HuH-7 (cell line): ENCODE data around the gene CEACAM8.
"Not testable (repeated sequence)": the region's sequence is repeated elsewhere in the genome, so short reads cannot be mapped to it uniquely, and the experiment has no call there.

ENCODE experiments used
- DNase-seq: peaks from one replicate; pipeline ENCODE4 v3.0.0; 2011; ENCODE audit warnings: low spot score

CEACAM8 gene

DNA sequence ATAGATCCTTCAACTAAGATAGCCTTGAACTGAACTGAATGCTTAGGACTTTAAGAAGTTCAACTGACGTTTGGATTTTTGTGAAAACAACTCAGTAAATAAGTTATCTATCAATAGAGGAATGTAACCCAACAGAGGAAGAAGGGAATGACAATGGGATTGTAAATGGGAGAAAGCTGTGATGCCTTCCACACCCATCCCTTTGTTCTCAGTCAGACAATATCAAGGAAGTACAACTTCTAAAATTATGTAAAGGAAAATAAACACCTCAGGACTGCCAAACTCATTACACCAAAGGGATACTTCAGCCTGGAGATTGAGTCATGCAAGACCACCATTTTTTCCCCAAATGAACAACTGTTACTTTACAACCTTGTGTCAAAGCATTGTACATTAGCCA is 21.1 kb downstream of the CEACAM8 start:
- no peak for DNase-seq

DNA sequence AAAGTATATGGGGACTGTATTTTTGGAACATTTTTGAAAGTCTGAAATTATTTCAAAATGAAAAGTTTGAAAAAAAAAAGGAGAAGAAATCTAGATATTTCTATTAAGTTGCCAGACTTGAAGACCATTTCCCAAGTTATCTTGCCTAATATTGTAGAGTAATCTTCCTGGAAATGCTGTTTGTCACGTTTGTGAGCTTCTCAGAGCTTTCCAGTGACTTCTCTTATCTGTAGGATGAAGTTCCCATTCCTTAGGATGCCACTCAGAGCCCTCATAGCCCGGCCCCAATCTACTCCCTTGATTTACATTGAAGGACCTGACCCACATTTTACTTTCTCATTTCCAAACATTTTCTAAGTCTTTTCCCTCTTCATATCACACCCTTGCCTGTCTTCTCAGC is 23.6 kb downstream of the CEACAM8 start:
- DNase-seq, result no peak

DNA sequence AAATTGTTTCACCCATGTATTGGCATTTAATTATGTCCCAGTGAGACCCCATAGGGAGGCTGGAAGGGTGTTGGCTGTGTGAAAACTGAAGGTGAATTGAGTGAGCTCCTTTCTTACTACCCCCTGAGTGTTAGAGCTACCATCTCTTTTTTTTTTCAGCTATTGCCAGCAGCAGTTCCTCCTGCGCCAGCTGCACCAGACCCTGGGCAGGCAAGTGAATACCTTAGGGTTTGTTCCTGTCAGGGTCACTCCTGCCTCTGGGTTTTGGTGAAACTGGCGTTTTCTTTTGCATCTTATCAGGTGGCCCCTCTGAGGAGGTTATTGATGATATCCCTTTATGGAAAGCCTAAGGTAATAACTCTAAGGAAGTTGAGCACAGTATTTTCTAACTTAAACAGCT is 25.5 kb downstream of the CEACAM8 start:
- no peak for DNase-seq

DNA sequence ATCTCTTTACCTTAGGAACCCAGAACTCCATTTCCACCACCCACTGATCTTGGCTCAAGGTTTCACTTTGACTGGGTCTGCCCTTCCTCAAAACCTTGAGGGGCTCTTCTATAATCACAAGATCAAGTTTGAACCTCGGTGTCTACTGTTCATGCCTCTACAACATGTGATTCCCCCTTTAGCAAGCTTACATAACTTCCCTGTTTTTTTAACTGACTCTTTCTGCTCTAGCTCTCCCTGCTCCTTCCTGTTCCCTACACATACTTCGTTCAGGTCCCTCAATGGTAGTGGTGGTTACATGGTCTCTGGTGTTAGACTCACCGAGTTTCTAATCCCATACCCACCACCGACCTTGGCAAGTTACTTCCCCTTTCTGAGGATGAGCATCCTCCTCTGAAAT is 26.7 kb downstream of the CEACAM8 start:
- no peak for DNase-seq

DNA sequence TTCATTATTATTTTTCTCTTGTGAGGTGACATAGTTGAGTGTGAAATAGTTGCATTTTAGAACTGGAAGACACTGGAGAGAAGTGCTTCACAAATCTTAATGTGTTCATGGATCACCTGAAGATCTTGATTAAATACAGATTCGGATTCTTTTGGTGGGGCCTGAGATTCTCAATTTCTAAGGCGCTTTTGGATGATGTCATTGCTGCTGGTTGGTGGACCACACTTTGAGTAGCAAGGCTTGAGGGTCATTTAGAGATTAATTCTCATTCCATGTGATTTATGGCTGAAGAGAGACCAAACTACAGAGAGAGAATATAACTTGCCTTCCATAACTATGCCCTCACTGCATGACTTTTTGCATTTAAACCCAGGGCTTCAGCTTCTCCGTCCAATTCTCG is 27.2 kb downstream of the CEACAM8 start:
- DNase-seq, result no peak

DNA sequence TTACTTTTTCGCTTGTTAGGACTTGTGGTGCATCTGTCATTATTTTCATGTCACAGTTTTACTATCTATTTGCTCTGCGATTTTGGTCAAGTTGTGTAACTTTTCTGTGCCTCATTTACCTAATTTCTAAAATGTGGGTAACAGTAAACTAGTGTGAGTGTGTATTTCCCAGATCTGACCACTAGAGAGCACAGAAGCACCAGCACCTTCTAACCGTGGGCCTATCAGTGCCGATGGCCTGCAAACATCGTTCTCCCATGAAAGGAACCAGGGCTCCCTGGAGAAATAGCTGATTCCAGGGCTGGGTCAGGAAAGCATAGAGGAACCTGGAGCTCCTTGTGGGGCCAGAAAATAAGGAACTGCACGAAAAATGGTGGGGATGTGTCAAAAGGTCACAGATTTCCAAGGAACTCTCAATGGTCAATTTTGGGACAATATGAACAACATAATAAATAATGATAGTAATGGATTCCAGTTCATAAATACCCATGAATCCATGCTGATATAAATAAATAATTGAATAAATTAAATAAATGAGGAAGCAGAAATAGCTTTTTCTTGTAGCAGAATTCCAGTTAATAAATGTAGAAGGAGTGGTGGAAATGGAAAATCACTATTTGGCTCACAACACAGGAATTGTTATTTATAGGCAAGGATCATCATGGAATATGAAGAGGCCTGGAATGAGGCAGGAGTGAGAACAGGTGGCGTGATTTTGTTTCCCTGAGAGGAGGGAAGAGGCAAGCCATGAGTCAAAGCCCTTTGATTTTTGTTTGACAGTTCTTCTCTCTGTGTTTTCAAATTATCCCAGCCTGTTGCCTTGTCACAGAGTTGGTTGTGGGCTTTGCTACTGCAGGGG is 31.1 kb downstream of the CEACAM8 start:
- DNase-seq, result peak; percentile 59

DNA sequence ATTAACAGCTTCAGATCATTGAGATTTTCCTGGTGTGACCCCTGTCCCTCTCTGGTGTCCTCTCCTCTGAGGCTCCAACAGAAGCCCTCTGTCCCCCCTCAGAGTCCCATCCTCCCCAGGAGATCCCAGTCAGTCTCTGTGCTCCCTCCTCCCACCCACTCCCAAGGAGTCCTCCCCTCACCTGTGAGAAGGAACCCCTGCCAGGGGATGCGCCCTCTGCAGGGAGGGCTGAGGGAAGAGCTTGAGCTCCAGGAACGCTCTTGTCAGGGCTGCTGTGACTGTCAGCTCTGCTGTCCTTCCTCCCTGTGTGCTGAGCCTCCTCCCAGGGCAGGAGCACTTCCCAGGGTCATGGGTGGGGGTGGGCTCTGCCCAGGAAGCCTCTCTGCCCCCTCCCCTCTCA is 33.2 kb downstream of the CEACAM8 start:
- no peak for DNase-seq

DNA sequence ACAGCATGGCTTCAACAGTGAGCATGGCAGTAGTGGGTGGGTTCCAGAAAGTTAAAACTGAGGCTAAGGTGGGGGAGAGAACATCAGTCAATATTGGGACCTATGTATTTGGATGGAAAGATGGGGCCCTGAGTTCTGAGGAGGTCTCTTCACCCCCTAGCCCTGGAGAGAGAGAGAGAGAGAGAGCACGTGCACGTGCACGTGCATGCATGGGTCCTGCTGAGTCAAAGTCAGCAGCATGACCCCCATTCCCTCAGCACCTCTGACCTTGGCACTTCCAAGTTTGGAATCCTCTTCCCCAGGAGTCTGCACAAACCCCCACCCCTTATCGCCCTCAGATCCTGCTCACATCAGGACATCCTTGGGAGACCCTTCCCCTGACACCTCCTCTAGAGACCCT is 34.0 kb downstream of the CEACAM8 start:
- no peak for DNase-seq

DNA sequence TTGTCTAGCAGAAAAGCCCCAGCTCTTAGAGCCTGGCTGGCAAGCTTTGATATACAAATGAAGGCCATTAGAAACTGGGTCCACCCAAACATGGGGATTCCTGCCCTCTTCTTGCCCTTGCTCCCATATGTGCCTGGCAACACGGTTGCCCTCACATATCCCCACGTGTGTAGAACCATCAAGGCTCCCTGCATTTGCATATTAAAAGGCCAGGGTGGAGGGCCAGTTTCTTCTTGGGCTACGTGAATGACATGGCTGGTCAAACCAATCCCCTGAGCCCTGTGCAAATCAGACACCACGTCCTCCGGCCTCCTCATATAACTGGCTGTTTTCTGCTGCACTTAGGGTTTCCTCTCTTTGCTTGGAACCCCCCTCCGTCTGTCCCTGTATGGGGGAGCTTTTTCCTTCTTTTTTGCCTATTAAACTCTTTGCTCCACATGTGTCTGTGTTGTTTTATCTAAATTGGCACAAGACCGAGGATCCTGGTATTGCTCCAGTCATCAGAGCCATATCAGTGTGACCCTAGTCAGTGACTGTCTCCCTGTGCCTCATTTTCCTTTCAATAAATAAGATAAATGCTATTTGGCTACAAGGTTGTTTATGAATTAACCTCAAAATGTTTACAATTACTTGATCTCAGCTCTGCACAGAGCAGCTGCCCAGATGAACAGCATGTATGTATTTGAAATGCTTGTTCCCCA is 36.1 kb downstream of the CEACAM8 start:
- no peak for DNase-seq

DNA sequence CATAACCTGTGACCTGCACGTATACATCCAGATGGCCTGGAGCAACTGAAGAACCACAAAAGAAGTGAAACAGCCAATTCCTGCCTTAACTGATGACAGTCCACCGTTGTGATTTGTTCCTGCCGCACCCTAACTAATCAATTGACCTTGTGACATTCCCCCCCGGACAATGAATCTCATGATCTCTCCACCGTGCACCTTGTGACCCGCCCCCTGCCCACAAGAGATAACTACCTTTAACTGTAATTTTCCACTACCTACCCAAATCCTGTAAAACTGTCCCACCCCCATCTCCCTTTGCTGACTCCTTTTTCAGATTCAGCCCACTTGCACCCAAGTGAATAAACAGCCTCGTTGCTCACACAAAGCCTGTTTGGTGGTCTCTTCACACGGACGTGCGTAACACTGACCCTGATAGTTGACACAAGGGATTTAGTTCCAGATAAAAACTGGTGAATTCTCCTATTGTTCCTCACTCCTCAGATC is 37.3 kb downstream of the CEACAM8 start:
- not testable (repeated sequence) for DNase-seq

DNA sequence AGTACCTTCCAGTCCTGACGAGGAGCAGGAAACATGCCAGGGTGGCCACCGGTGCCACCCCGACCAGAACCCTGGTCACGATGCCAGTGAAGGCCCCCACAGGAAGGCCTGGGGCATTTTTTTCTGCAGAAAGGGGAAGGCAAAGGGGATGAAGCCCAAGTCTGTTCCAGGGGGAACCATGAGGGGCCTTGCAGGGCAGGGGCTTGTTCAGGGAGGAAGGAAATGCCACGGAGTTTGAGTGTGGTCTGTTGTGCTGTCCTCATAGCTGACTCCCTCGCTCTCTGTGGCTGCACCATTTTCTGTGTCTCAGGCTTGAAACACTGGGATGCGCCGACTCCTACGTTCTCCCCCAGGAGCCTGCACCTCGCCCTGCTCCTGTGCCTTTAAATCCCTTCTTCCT is 38.9 kb downstream of the CEACAM8 start:
- no peak for DNase-seq

DNA sequence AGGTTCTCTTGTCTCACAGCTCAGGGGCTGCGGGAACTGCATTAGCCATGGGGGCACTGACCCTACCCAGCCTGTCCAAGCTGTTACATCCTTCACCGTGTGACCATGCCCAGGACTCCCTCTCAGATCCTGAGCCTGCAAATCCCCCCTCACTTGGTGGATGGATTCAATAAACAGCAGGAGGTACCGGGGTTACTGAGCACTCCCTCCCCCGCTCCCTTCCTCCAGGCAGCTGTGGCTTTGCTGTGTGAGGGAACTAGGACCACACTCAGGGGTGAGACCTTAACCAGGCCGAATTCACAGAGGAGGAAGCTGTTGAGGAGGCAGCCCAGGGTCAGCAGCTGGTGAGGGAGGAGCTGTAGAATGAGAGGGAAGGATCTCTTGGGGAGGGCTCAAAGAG is 39.4 kb downstream of the CEACAM8 start:
- DNase-seq, result no peak

DNA sequence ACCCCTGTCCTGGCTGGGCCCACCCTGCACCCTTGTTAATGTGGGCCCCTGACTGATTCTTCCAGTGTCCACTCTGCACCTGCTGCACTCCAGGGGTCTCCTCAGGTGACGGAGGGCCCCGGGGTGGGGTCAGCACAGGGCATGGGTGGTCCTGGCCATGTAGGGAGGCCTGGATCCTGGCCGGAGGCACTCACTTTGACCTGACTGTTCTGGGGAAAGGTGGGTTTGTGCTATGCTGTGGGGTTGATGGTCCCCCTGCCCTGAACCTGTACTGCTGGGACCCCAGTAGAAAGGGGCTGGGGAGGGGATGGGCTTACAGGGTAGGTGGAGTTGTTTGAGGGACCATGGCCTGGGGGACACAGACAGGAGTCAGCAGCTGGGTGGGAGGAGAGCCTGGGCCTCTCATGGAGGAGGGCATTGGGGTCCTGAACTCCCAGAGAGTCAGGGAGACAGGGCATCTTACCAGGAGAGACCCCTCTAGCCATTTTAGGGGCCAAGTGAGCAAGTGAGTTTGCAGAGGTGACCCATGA is 40.6 kb downstream of the CEACAM8 start:
- no peak for DNase-seq

DNA sequence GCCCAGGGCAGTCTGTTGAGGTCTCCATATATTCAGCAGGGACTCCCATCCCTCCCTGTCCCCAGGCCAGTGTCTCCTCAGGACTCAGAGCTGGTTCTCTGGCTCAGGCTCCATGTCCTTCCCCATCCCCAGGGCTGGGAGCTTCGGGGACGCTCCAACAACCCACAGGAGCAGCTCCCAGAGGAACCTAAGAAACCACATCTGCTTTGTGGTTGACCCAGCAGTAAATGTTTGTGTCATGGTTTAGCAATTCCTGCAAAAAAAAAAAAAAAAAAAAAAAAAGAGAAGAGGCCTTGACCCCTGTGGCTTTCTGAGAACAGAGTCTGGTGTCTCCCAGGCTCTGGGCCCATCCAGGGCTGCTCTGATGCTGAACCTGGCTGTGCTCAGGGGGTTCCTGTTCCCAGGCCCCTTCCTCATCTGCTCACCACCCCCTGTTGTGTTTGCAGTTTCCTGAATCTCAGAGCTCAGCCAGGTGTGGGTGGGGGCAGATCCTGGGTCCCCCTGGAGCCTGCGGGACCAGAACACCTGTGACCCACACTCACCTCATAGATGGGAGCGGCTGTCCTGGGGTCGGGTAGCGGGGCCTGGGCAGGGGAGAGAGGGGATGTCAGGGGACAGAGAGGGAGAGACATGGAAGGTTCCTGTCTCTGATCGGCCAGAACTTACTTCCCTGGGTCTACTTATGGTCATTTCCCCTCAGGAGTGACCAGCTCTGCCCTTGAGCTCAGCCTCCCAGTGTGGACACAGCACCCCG is 41.3 kb downstream of the CEACAM8 start:
- no peak for DNase-seq

DNA sequence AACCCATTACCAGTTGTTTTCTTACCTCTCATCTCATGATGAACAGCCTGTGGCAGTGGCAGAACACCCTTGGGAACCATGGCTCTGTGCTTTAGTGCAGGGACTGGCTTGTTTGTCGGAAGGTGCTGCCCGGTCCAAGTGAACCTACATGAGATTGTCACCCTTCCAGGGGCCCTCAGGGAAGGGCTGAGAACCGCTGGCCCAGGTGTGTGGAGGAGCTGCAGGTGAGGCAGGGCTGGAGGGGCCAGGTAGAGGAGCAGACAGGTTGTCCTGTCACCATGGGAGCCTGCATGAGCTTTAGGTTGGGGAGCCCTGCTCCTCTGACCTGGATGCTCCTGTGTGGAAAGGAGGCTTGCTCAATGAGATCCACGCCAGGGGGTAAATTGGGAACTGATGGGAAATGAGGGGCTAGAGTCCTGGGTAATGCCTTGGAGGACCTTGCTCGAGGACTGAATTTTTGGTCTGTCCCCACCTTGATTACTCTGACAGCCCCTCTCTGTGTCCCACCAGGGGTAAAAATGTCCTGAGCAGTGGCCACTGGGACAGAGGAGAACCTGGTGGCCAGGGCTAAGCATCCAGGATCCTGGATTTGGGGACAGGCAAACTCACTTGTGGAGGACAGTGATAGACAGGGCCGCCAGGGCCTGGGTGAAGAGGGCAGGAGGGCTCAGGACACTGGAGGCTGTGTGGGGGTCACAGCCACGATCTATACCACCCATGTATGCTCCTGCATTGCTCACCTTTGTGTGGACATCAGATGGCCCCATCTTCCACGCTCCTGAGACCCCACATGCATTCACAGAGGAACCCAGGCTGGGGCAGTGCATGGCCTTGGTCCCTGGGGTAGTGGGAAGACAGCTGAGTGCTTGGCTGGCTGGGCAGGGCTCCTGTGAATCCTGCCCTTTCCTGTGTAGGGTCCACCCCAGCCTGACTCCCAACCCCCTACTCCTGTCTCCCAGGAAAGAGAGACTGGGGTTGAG is 42.3 kb downstream of the CEACAM8 start:
- DNase-seq, result no peak

DNA sequence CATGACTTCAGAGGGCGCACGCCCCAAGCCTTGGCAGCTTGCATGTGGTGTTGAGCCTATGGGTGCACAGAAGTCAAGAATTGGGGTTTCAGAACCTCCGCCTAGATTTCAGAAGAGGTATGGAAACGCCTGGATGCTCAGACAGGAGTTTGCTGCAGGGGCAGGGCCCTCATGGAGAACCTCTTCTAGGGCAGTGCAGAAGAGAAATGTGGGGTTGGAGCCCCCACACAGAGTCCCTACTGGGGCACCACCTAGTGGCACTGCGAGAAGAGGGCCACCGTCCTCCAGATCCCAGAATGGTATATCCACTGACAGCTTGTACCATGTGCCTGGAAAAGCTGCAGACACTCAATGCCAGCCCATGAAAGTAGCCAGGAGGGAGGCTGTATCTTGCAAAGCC is 44.2 kb downstream of the CEACAM8 start:
- DNase-seq, result not testable (repeated sequence)

DNA sequence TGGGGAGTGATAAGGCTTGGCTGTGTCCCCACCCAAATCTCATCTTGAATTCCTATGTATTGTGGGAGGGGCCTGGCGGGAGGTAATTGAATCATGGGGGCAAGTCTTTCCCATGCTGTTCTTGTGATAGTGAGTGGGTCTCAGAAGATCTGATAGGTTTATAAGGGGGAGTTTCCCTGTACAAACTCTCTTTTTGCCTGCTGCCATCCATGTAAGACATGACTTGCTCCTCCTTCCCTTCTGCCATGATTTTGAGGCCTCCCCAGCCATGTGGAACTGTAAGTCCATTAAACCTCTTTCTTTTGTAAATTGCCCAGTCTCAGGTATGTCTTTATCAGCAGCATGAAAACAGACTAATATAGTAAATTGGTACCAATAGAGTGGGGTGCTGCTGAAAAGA is 45.7 kb downstream of the CEACAM8 start:
- not testable (repeated sequence) for DNase-seq

DNA sequence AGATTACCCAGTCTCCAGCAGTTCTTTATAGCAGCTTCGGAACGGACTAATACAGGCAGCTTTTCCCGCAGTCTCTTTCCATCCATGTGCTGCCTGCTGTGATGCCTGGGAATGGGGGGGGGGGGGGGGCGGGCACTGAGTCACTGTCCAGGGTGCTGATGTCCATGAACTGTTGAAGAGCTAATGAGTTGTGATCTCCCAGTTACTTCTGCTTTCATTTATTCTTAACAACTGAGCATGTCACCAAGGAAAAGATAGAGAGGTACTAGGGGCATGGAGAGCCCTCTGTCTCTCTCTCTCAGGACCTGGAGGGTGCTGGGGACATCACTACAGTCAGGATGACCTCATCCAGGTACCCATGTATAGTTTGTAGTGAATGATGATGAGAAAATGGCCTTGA is 46.2 kb downstream of the CEACAM8 start:
- DNase-seq, result no peak

DNA sequence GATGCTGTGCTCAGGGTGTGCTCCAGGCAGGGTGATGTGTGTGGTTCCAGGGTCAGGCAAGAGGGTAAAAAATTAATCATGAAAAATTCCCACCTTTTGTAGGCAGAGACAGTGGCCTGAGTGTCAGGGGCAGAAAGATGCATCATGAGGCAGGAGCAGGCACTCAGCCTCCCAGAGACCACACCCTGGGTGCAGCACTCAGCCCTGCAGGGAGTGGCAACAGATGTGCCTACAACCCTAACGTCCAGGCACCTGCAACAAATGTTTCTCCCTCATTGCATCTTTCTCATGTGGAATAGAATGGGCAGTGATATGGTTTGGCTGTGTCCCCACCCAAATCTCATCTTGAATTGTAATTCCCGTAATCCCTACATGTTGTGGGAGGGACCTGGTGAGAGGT is 46.8 kb downstream of the CEACAM8 start:
- DNase-seq, result no peak

DNA sequence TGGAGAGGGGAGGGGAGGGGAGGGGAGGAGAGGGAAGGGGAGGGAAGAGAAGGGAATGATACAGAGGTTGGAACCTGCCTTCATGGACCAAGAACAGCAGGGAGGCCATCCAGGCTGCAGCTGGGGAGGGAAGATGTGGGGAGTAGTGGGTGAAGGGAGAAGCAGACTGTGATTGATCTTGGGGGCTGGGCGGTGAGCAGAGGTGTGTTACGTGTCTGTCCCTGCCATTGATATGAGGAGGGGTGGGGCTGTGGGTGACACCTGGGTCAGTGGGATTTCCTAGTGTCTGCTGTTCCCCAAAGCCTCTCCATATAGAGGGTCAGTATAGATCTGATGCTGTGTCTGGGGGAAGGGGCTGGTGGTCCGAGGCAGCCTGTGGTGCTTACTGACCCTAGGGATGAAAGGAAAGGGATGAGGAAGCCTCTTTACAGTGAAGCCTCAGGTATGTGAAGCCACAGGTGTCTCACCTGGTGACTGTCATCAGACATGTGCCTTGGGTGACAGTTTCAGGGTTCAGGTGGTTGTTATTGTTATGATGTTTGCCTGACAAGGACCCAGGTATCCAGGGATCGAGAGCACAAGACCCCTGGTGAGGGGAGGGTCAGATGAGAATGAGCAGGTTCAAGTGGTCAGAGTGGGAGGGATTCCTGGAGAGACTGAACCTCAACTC is 47.8 kb downstream of the CEACAM8 start:
- DNase-seq, result no peak

DNA sequence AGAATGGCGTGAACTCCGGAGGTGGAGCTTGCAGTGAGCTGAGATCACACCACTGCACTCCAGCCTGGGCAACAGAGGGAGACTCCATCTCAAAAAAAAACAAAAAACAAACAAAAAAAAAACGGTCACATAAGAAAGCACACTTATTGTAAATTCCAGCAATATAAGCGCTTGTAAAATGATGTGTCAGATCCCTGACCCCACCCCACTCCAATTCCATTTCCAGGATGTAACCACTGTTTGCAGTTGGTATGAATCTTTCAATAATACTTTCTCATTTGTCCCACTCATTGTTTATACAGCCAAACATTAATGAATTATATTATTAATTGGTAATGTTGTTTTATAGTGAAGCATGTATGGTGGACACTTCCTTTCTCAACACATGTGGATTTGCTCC is 50.6 kb downstream of the CEACAM8 start:
- no peak for DNase-seq
